PC-9 (cell line): ENCODE measurements around the gene ZC3H12A. TPM values are rescaled to one million over a fixed set of nuclear protein-coding genes. Genes with fewer than 3 reads are reported as not detected.

Source experiments
- BruUV-seq: library from RNA; stranded (reverse); fragments of 400-500 nt; replicated peaks from 2 replicates; lab custom pipeline; 2021; lab: Mats Ljungman, UMichigan
- CTCF ChIA-PET: fragments of 300-600 bp; sonication (Branson Sonifier 250); formaldehyde crosslinking; loops from one replicate; lab custom pipeline; 2022; ENCODE audit warnings: antibody characterized with exemption; lab: Charles Lee
- POLR2A ChIA-PET: fragments of 300-600 bp; sonication (Branson Sonifier 250); formaldehyde crosslinking; loops from one replicate; lab custom pipeline; 2022; ENCODE audit warnings: antibody characterized with exemption; ENCODE audit not compliant: unreplicated experiment; lab: Charles Lee
- DNase-seq, 2 experiments: peaks; one replicate each; pipeline versions ENCODE4 v3.0.0 to v3.0.0-alpha.2; 2015 to 2022; ENCODE audit warnings: mixed read lengths in 1 of 2
- H2AFZ ChIP-seq: fragments of 200-600 bp; sonication (generic); 2 replicates; pipeline ENCODE4 v1.8.1; 2017; ENCODE audit warnings: antibody characterized with exemption
- H3F3A ChIP-seq: fragments of 200-600 bp; sonication (generic); 2 replicates; pipeline ENCODE4 v1.8.1; 2017; ENCODE audit warnings: antibody characterized with exemption, mild to moderate bottlenecking, low read depth; ENCODE audit not compliant: insufficient read depth
- H3K27ac ChIP-seq: fragments of 200-600 bp; sonication (generic); 2 replicates; pipeline ENCODE4 v1.6.1; 2016; ENCODE audit warnings: mixed run types
- H3K27me3 ChIP-seq: fragments of 200-600 bp; sonication (generic); 2 replicates; pipeline ENCODE4 v1.6.1; 2016; ENCODE audit warnings: low read depth, mixed run types; ENCODE audit not compliant: insufficient read depth
- H3K36me3 ChIP-seq: fragments of 200-600 bp; sonication (generic); 2 replicates; pipeline ENCODE4 v1.6.1; 2016; ENCODE audit warnings: low read depth, mixed run types
- H3K4me1 ChIP-seq: fragments of 200-600 bp; sonication (generic); replicated peaks from 2 replicates; pipeline ENCODE4 v1.6.1; 2016; ENCODE audit warnings: mixed run types; ENCODE audit not compliant: insufficient read depth
- H3K4me2 ChIP-seq: fragments of 200-600 bp; sonication (generic); 2 replicates; pipeline ENCODE4 v1.6.1; 2017; ENCODE audit warnings: mixed run types
- H3K4me3 ChIP-seq: fragments of 200-600 bp; sonication (generic); 2 replicates; pipeline ENCODE4 v1.6.1; 2016; ENCODE audit warnings: mixed run types
- H3K79me2 ChIP-seq: fragments of 200-600 bp; sonication (generic); 2 replicates; pipeline ENCODE4 v1.6.1; 2017; ENCODE audit warnings: low read depth, mixed run types
- H3K9me2 ChIP-seq: fragments of 200-600 bp; sonication (generic); 2 replicates; pipeline ENCODE4 v1.8.1; 2017; ENCODE audit warnings: mild to moderate bottlenecking; ENCODE audit not compliant: insufficient read depth
- H3K9me3 ChIP-seq: fragments of 200-600 bp; sonication (generic); 2 replicates; pipeline ENCODE4 v1.8.1; 2016; ENCODE audit warnings: low read depth; ENCODE audit not compliant: insufficient read depth
- H4K20me1 ChIP-seq: fragments of 200-600 bp; sonication (generic); 2 replicates; pipeline ENCODE4 v1.8.1; 2017; ENCODE audit not compliant: insufficient read depth
- CTCF ChIP-seq: fragments of 200-600 bp; sonication (generic); conservative IDR thresholded peaks from 2 replicates; pipeline ENCODE4 v1.6.1; 2017; ENCODE audit warnings: mixed run types, antibody characterized with exemption, mild to moderate bottlenecking, moderate library complexity
- EZH2 ChIP-seq: fragments of 200-600 bp; sonication (generic); IDR thresholded peaks from 2 replicates; pipeline ENCODE4 v1.8.0; 2017; ENCODE audit warnings: antibody characterized with exemption, low read depth
- intact Hi-C: fragments of 100-400 bp; cut with micrococcal nuclease; formaldehyde crosslinking; loops from one replicate; pipeline ENCODE4 v1.10.0; 2022; ENCODE audit not compliant: unreplicated experiment
- total RNA-seq: library from RNA; stranded (reverse); gene quantifications from 2 replicates; pipeline ENCODE4 v1.2.3, GENCODE V29; 2021

Gene ZC3H12A
- total RNA-seq, 1 experiment from 2014 or later, result 18.7 TPM

DNA sequence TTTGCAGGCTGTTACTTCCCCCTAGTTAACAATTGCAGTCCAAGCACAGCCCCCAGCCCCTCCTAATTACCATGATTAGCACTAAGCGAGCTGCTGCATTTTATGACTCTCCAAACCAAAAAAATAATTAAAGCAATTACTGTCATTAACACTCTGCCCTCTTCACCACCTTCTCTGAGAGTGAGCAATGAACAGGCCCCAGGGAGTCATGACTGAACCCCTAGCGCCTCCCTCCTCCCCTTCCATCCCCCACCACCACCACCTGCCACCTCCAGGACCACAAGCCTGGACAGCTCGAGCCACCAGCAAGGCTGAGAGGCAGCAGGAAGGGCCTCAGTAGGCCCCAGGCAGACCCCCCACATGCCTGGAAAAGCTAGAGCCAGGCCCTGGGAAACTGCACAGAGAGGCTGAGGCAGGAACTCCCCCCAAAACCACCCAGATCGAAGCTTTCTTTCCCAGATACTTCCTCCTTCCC is 35.5 kb upstream of the ZC3H12A start:
- DNase-seq, result no peak

DNA sequence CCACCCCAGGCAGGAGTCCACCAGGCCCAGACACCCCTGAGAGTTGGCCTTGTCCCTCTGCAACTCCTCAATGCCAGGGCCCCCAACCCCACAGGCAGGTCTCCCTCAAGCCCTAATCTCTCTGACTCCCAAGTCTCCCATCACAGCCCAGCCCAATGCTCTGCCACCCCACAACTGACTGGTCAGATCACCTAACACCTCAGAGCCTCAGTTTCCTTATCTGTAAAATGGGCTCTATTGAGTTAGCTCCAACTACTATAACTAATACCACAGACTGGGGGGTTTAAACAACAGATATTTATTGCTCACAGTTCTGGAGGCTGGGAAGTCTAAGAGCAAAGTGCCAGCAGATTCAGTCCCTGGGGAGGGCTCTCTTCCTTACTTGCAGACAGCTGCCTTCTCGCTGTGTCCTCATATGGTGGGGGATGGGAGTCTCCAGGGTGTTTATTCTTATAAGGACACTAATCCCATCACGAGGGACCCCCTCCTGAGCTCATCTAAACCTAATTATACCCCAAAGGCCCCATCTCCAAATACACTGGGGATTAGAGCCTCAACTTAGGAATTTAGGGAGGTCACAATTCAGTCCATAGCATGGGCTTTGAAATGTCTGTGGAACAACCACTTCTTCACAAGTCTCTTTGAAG is 34.9 kb upstream of the ZC3H12A start:
- intact Hi-C loops, result no loop called here
- H2AFZ ChIP-seq, result no peak overlapping the region
- CTCF ChIA-PET, result no interaction called here
- DNase-seq, result no peak
- no peaks in the 10 kb centered on the region for H4K20me1 ChIP-seq
- TF ChIP-seq CTCF, result no peak
- no peak for TF ChIP-seq EZH2
- H3K9me2 ChIP-seq, result no peaks in the 10 kb centered on the region
- POLR2A ChIA-PET, result no interaction called here
- no peaks in the 10 kb centered on the region for H3K9me3 ChIP-seq
- H3K27ac ChIP-seq, result no peak overlapping the region
- no peaks in the 10 kb centered on the region for H3K79me2 ChIP-seq
- H3K36me3 ChIP-seq, result no peaks in the 10 kb centered on the region
- H3K4me3 ChIP-seq, result no peak overlapping the region
- BruUV-seq, result no TSS peak
- no peak overlapping the region for H3K4me2 ChIP-seq
- H3K4me1 ChIP-seq, result no peaks in the 10 kb centered on the region
- no peaks in the 10 kb centered on the region for H3F3A ChIP-seq
- H3K27me3 ChIP-seq, result peaks cover 25% of the 10 kb centered on the region

More for the DNA sequence above, 35.5 kb upstream of the ZC3H12A start:
- H3K36me3 ChIP-seq, result no peaks in the 10 kb centered on the region
- no TSS peak for BruUV-seq
- no peaks in the 10 kb centered on the region for H3K9me3 ChIP-seq
- no peaks in the 10 kb centered on the region for H3F3A ChIP-seq
- peaks cover 25% of the 10 kb centered on the region for H3K27me3 ChIP-seq
- H3K4me2 ChIP-seq, result no peak overlapping the region
- H4K20me1 ChIP-seq, result no peaks in the 10 kb centered on the region
- no peaks in the 10 kb centered on the region for H3K4me1 ChIP-seq
- intact Hi-C loops, result no loop called here
- no peak overlapping the region for H2AFZ ChIP-seq
- H3K4me3 ChIP-seq, result no peak overlapping the region
- no peak for TF ChIP-seq EZH2
- no peak for TF ChIP-seq CTCF
- no peak overlapping the region for H3K27ac ChIP-seq
- no peaks in the 10 kb centered on the region for H3K79me2 ChIP-seq
- CTCF ChIA-PET, result no interaction called here
- POLR2A ChIA-PET, result no interaction called here
- no peaks in the 10 kb centered on the region for H3K9me2 ChIP-seq

DNA sequence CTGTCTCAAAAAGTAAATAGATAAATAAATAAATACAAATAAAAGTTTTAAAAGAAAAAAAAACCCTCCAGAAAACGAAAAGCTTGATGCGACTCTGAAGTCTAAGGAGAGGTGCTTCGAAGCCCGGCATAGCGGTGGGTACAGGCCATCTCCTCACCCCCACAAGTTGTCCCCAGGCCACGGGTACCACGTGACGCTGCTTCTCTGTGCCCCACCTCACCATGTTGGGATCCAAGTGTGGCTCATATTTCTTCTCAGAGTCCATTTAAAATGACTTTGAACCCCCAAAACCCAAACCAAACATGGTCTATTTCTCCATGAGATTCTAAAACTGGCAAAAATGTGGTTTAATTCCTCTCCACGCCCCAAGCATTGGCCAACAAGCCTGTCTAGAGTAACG is 32.9 kb upstream of the ZC3H12A start:
- POLR2A ChIA-PET, result no interaction called here
- CTCF ChIA-PET, result no interaction called here
- Histone ChIP-seq H4K20me1 (no peaks in the 10 kb centered on the region), H3K9me3 (no peaks in the 10 kb centered on the region), H3F3A (no peaks in the 10 kb centered on the region), H3K79me2 (no peaks in the 10 kb centered on the region), H3K4me1 (no peaks in the 10 kb centered on the region), H3K27ac (no peak overlapping the region), H3K9me2 (no peaks in the 10 kb centered on the region), H3K4me2 (no peak overlapping the region), H2AFZ (no peak overlapping the region), H3K4me3 (no peak overlapping the region), H3K27me3 (peaks cover 6% of the 10 kb centered on the region; the same call in 1 of the 2 replicates), H3K36me3 (no peaks in the 10 kb centered on the region)
- TF ChIP-seq EZH2 (no peak), CTCF (no peak)
- BruUV-seq, result no TSS peak
- intact Hi-C loops, result no loop called here
- DNase-seq, result no peak
